SH-SY5Y (cell line): Measurements from ENCODE around the gene TINAGL1.

Experiments used
- GATA2 ChIP-seq: IDR thresholded peaks from 2 replicates; pipeline ENCODE4 v1.6.1; 2011; ENCODE audit warnings: mild to moderate bottlenecking, low read depth, low read length
- GATA3 ChIP-seq: IDR thresholded peaks from 2 replicates; pipeline ENCODE4 v1.6.1; 2011; ENCODE audit warnings: low read depth, mild to moderate bottlenecking, low read length, moderate library complexity

- TF ChIP-seq GATA2 (no peak), GATA3 (no peak)
Measured at GRCh38 chr1:31583995-31584868, 7.9 kb downstream of the TINAGL1 start.
